Esophagus squamous epithelium (tissue), 5 donors: ENCODE data around the gene ZDHHC3. TPM values are rescaled to one million over a fixed set of nuclear protein-coding genes. Genes with fewer than 3 reads are reported as not detected.

Experiments used
- DNase-seq: peaks from one replicate; lab custom pipeline; 2025; lab: John Stamatoyannopoulos, UW
- H3K27ac ChIP-seq, 4 donors: fragments of 200-600 bp; sonication (generic); one replicate each; pipeline ENCODE4 v1.5.1; 2016 to 2019; ENCODE audit warnings: mild to moderate bottlenecking in 1 of 4
- H3K27me3 ChIP-seq, 4 donors: fragments of 200-600 bp; sonication (generic); 1 replicate in 3 of 4; 2 replicates in 1 of 4; pipeline versions ENCODE4 v1.5.1 to v1.6.0; 2017 to 2021; ENCODE audit warnings: antibody characterized with exemption in 1 of 4
- H3K36me3 ChIP-seq, 3 donors: fragments of 200-600 bp; sonication (generic); one replicate each; pipeline ENCODE4 v1.5.1; 2016 to 2019
- H3K4me1 ChIP-seq, 3 donors: fragments of 200-600 bp; sonication (generic); one replicate each; pipeline ENCODE4 v1.5.1; 2017 to 2019
- H3K4me3 ChIP-seq, 4 donors: fragments of 200-600 bp; sonication (generic); 1 replicate in 3 of 4; 2 replicates in 1 of 4; pipeline ENCODE4 v1.5.1; 2016 to 2019; ENCODE audit warnings: mild to moderate bottlenecking in 2 of 4, moderate library complexity in 1 of 4
- H3K9me3 ChIP-seq, 3 donors: fragments of 200-600 bp; sonication (generic); one replicate each; pipeline ENCODE4 v1.5.1; 2016 to 2019
- POLR2A ChIP-seq, 4 donors: fragments of 450-650 bp; IDR thresholded peaks; one replicate each; pipeline ENCODE4 v1.6.1; 2017; ENCODE audit warnings: antibody characterized with exemption in 4 of 4, mild to moderate bottlenecking in 4 of 4, moderate library complexity in 3 of 4
- WGBS, 2 donors: methylation state at CpG; one replicate each; pipeline ENCODE4 v1.1.5; 2018; 5-methylcytosine and 5-hydroxymethylcytosine counted together
- intact Hi-C: fragments of 100-400 bp; cut with DNase I; formaldehyde crosslinking; loops from one replicate; pipeline ENCODE4 v1.15.0; 2022
- total RNA-seq, 4 donors: library from RNA; depleted of rRNA; stranded (reverse); fragments of >200 nt; gene quantifications; one replicate each; pipeline ENCODE4 v1.1.0, GENCODE V29; 2016
- TF ChIP-seq, protein P1 (sequence below), 6 experiments: fragments of 450-650 bp in 4 of 6; fragments of 200-600 bp in 2 of 6; sonication (generic) in 2 of 6; IDR thresholded peaks; one replicate each; pipeline ENCODE4 v1.5.1; 2016 to 2019; ENCODE audit warnings: antibody characterized with exemption in 6 of 6, mild to moderate bottlenecking in 4 of 6, moderate library complexity in 4 of 6
- donor health status: DM: yes; HTN: yes; CAD: no.

The ZDHHC3 gene
- total RNA-seq, 4 donors from 2014 or later, result 64.6 to 93.8 (median 73.0) TPM

DNA sequence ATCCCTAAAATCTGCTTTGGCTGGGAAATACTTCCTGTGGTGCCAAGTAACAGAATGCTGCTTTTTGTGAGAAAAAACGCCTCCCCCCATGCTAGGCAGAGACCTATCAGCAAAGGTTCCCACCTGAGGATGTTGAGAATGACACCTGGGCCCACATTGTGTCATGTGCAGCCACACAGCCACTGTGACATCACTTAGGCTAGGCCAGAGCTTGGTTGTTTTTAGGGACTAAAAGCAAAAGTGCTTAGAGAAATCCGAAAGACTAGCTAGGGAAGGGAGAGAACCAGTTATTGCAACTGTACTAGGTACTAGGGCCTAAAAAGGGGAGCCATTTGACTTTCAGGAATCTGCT is 6.2 kb downstream of the ZDHHC3 start:
- no peaks in the 10 kb centered on the region for H3K27me3 ChIP-seq
- WGBS, 2 donors, result 50 to 66% methylated on average over 2 of the region's 2 CpGs
- peaks cover 44 to 96% (median 48%) of the 10 kb centered on the region in 3 donors for H3K4me1 ChIP-seq
- no peak overlapping the region for H3K4me3 ChIP-seq
- H3K36me3 ChIP-seq, result peaks cover 0 to 6% (median 0%) of the 10 kb centered on the region in 3 donors
- intact Hi-C loops, result no loop called here
- DNase-seq, result no peak
- no peak for TF ChIP-seq POLR2A (IDR thresholded peaks at IDR 0.05)
- TF ChIP-seq, protein P1, sequence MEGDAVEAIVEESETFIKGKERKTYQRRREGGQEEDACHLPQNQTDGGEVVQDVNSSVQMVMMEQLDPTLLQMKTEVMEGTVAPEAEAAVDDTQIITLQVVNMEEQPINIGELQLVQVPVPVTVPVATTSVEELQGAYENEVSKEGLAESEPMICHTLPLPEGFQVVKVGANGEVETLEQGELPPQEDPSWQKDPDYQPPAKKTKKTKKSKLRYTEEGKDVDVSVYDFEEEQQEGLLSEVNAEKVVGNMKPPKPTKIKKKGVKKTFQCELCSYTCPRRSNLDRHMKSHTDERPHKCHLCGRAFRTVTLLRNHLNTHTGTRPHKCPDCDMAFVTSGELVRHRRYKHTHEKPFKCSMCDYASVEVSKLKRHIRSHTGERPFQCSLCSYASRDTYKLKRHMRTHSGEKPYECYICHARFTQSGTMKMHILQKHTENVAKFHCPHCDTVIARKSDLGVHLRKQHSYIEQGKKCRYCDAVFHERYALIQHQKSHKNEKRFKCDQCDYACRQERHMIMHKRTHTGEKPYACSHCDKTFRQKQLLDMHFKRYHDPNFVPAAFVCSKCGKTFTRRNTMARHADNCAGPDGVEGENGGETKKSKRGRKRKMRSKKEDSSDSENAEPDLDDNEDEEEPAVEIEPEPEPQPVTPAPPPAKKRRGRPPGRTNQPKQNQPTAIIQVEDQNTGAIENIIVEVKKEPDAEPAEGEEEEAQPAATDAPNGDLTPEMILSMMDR (IDR thresholded peaks at IDR 0.05), result no peak
- H3K27ac ChIP-seq, result peak overlapping the region in 2 of 4 donors; percentile 35 to 78
- no peaks in the 10 kb centered on the region for H3K9me3 ChIP-seq

DNA sequence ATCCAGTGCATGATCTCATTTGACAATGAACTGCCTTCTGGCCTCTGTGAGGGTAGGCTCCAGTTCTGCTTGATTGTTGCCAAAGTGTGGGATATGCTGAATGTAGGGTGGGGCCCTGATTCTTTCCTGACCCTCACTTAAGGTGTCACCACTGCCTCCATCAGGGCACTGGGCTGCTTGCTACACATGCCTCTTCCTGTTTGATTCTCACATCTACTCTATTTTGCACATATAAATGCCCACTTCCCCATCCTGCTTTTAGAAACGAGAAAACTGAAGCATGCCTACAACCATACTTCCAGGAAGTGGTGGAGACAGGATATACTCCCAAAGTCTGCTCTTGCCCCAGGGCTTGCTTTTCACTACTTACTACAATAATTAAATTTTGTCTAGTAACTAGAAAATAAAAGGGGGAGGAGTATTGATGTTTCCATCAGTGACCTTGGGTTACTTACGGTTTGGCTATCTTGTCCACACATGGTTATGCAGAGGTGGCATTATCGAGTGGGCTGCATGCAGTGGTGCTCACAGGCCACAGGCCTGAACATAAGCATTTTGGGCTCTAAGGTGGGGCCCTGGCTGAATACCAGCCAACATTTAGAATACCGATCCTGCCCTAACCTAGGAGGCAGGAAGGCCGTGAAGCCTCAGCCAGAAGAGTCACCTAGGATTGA is 6.7 kb downstream of the ZDHHC3 start:
- peaks cover 42 to 96% (median 46%) of the 10 kb centered on the region in 3 donors for H3K4me1 ChIP-seq
- intact Hi-C loops, result no loop called here
- 60 to 69% methylated on average over 3 to 5 of the region's 5 CpGs for WGBS, 2 donors

DNA sequence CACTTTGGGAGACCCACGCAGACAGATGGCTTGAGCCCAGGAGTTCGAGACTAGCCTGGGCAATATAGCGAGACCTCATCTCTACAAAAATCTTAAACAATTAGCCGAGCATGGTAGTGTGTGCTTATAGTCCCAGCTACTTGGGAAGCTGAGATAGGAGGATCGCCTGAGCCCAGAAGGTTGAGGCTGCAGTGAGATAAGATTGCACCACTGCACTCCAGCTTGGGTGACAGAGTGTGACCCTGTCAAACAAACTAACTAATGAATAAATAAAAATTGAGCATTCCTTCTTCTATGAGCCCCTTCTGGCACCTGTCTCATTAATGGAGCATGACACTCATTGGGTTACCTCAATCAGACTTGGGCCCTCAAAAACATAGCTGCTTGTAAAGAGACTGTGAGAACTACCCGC is 7.5 kb downstream of the ZDHHC3 start:
- DNase-seq, result no peak

More for the DNA sequence above, 6.7 kb downstream of the ZDHHC3 start:
- no peaks in the 10 kb centered on the region for H3K27me3 ChIP-seq
- H3K9me3 ChIP-seq, result no peaks in the 10 kb centered on the region
- peak overlapping the region in 2 of 4 donors; percentile 35 to 78 for H3K27ac ChIP-seq
- DNase-seq, result no peak
- H3K36me3 ChIP-seq, result peaks cover 0 to 6% (median 0%) of the 10 kb centered on the region in 3 donors
- H3K4me3 ChIP-seq, result no peak overlapping the region
- no peak for TF ChIP-seq POLR2A (IDR thresholded peaks at IDR 0.05)

DNA sequence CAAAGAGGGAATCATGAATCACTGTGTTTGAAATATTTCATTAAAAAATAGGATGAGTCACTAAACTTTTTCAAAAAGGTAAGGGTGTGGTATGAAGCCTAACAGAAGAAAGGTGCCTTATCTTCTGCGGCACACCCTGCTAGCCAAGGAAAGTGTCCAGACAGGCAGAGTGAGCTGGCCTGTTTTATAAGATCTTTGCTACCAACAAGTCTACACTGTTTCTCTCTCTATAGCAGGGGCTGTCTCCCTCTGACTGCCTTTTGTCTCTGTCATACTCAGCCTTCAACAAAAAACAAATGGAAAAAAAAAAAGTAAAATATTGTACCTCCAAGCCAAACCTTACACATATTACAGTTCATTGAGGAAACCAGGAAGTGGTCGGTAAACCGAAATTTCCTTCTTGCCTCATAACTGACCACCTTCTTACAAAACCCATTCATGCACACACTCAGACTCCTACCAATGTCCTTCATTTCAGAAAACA is 9.1 kb downstream of the ZDHHC3 start:
- Histone ChIP-seq H3K27me3 (no peaks in the 10 kb centered on the region), H3K36me3 (no peaks in the 10 kb centered on the region), H3K4me1 (peaks cover 50 to 97% (median 59%) of the 10 kb centered on the region in 3 donors), H3K4me3 (no peak overlapping the region), H3K27ac (peak overlapping the region; percentile 57 to 83 (median 73)), H3K9me3 (no peaks in the 10 kb centered on the region)
- no peak for TF ChIP-seq POLR2A (IDR thresholded peaks at IDR 0.05)
- TF ChIP-seq, protein P1 (IDR thresholded peaks at IDR 0.05), result no peak
- intact Hi-C loops, result no loop called here
- 20 to 37% methylated on average over 3 of the region's 3 CpGs for WGBS, 2 donors
- no peak for DNase-seq

More for the DNA sequence above, 7.5 kb downstream of the ZDHHC3 start:
- TF ChIP-seq, protein P1 (IDR thresholded peaks at IDR 0.05), result no peak
- no peak for TF ChIP-seq POLR2A (IDR thresholded peaks at IDR 0.05)
- no peak overlapping the region for H3K4me3 ChIP-seq
- H3K27ac ChIP-seq, result peak overlapping the region; percentile 23 to 83 (median 73)
- H3K9me3 ChIP-seq, result no peaks in the 10 kb centered on the region
- intact Hi-C loops, result no loop called here
- peaks cover 0 to 4% (median 0%) of the 10 kb centered on the region in 3 donors for H3K36me3 ChIP-seq
- 60 to 70% methylated on average over 6 of the region's 6 CpGs for WGBS, 2 donors
- peaks cover 49 to 96% (median 50%) of the 10 kb centered on the region in 3 donors for H3K4me1 ChIP-seq
- no peaks in the 10 kb centered on the region for H3K27me3 ChIP-seq

DNA sequence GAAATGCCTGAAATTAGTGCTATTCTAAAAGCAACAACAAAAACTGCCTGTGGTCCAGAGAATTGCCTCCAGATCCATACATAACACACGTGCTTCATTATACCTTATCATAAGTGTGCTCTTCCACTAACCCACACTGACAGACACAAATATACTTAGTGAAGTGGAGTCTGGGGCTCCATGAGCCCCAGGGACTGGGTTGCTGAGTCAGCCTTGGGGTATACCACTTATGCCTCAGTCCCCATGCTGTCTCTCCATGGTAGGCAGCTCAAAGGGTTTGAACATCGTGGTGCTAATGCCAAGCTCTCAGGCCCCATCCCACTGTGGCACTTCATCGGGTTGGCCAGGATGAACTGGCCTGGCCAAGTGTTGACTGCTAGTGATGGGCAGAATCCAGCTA is 10.8 kb downstream of the ZDHHC3 start:
- intact Hi-C loops, result no loop called here
- WGBS, 2 donors, result 67 to 100% methylated on average over 1 of the region's 3 CpGs
- TF ChIP-seq, protein P1 (IDR thresholded peaks at IDR 0.05), result no peak
- TF ChIP-seq POLR2A (IDR thresholded peaks at IDR 0.05), result no peak
- DNase-seq, result no peak
- peak overlapping the region in 2 of 4 donors; percentile 78 to 83 for H3K27ac ChIP-seq
- H3K9me3 ChIP-seq, result no peaks in the 10 kb centered on the region
- no peak overlapping the region for H3K4me3 ChIP-seq
- H3K27me3 ChIP-seq, result no peaks in the 10 kb centered on the region
- H3K4me1 ChIP-seq, result peaks cover 45 to 98% (median 61%) of the 10 kb centered on the region in 3 donors
- no peaks in the 10 kb centered on the region for H3K36me3 ChIP-seq
